HG03558 (cell line): ENCODE data around the gene TOPBP1.

Experiments used
- ATAC-seq: cut with Tn5 transposase; IDR thresholded peaks from one replicate; pipeline ENCODE4 v1.9.1; 2021; ENCODE audit warnings: moderate number of reproducible peaks; ENCODE audit not compliant: unreplicated experiment; ENCODE audit errors: extremely low read depth

TOPBP1 gene

GRCh38 chr3:133620066-133620784 is 41.5 kb downstream of the TOPBP1 start:
- peak; percentile 98 for ATAC-seq

GRCh38 chr3:133611534-133611933 is 50.2 kb downstream of the TOPBP1 start:
- ATAC-seq: no peak

- ATAC-seq: no peak
These were observed 51.7 kb downstream of the TOPBP1 start for GRCh38 chr3:133610031-133610430.

DNA sequence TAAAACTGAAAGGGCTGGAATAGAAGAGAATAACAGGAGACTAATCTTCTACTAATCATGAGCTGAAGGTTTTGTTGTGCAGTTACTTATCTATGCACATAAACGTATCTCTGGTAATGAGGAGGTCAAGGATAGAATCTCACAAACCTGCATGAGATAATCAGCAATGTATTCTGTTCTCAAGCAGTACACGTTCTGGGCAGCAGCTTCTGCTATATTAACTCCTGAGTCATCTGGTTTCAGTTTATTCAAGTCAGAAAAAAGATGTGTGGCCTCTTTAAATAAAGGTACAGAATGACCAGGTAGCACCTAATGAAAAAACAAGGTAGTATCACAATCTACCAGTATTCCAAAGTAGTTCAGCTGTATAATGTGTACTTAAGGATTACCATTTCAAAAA is 53.4 kb downstream of the TOPBP1 start:
- no peak for ATAC-seq

- ATAC-seq: no peak
These were observed 53.9 kb downstream of the TOPBP1 start for GRCh38 chr3:133607816-133608215.

- no peak for ATAC-seq
These were observed 54.8 kb downstream of the TOPBP1 start for GRCh38 chr3:133606902-133607301.

GRCh38 chr3:133606342-133606741 is 55.4 kb downstream of the TOPBP1 start:
- ATAC-seq: no peak

DNA sequence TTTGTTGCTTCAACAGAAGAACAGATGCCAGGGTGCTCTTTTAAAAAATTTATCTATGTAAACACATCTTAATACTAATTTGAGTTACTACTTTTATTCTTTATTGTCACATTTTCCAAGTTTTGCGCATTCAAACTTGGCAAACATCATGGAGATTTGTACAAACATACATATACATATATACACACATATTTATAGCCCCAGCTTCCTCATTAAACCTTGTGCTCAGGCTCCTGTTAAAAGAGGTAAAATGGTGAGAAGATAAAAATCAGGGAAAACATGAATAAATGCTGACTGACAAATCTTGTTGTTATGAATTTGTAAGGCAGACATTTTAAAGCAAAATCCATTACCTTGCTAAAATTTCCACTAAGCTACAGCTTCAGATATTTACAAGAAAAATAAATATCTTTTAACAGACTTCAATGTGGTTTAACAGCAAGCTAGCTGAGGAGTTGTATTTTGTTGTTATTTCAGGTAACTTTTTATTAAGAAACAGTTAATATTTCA is 61.1 kb downstream of the TOPBP1 start:
- ATAC-seq: no peak

DNA sequence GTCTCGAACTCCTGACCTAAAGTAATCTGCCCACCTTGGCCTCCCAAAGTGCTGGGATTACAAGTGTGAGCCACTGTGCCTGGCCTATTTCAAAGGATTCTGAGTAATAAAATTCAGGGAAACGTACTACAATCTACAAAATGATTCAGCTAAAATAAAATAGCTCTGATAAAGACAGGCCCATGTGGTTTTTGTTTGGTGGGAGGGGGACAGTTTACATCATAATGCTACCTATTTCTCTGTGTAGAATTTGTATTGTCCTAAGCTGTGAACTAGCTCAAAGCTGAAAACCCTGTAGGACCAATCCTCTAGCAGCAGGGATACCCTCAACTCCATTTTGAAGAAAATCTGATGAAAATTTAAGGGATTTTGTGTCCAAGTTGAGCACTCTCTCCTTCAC is 62.5 kb downstream of the TOPBP1 start:
- ATAC-seq: no peak

DNA sequence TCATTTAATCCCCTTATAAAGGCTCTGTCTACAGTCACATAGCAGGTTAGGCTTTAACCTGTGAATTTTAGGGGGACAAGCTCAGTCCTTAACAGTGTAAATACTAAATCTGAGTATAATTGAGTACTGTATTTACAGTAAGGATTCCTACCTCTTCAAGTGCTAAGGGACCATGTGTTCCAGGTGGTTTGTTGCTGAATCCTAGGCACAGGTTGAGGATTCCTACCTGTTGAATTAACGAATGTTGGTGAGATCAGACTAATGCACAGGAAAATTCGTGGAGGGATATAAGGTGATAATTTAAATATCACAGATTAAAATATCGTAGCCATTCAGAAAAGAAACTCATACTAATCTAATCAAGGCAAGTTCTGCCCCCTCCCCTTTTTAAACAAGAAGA is 63.3 kb downstream of the TOPBP1 start:
- ATAC-seq: no peak

- no peak for ATAC-seq
These were observed 66.4 kb downstream of the TOPBP1 start for GRCh38 chr3:133595341-133595740.

DNA sequence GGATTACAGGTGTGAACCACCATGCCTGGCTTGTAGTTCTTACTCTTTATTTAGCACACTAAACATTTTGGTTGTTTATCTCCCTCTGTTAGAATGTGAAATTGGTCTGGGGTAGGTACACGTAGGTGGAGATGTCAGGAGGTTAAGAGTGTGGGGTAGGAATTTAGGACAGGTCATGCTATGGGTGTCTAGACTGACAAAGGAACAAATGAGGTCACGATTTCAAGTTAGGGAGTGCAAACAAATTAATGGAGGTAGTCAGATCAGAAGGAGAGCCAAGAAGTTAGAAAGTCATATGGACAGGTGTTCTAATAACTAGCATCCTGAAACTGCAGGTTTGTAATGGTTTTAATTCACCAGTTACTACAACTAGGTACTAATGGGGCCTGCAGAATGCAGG is 68.5 kb downstream of the TOPBP1 start:
- no peak for ATAC-seq

DNA sequence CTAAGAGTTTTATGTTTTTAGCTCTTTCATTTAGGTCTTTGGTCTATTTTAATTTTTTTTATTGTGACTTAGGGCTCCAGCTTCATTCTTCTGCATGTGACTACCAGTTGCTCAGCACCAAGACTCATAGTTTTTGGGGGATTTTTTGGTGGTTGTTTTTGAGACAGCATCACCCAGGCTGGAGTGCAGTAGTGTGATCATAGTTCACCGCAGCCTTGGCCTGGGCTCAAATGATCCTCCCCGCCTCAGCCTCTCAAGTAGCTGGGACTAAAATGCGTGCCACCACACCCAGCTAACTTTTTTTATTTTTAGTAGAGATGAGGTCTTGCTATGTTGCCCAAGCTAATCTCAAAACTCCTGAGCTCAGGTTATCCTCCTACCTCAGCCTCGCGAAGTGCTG is 68.9 kb downstream of the TOPBP1 start:
- no peak for ATAC-seq

- ATAC-seq: no peak
These were observed 70.4 kb downstream of the TOPBP1 start for GRCh38 chr3:133591271-133591742.

DNA sequence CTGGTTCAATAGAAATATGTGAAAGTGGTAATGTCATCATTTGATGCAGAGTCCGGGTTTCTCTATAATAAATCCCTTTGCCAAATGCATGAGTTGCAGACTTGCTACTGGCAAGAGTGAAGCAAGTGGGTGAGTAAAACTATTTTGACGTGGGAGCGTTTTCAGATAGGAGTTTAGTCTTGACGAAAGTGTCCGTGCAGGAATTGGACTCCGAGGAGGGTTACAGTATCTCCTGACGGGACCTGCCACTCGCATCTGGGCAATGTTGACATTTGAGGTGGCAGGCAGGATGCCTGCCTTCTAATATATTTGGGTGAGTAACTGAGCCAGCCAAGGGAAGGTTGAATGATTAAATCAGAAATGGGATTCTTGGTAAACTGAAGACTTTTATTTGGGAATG is 72.2 kb downstream of the TOPBP1 start:
- ATAC-seq: no peak

- ATAC-seq: no peak
These were observed 72.8 kb downstream of the TOPBP1 start for GRCh38 chr3:133588784-133589465.

DNA sequence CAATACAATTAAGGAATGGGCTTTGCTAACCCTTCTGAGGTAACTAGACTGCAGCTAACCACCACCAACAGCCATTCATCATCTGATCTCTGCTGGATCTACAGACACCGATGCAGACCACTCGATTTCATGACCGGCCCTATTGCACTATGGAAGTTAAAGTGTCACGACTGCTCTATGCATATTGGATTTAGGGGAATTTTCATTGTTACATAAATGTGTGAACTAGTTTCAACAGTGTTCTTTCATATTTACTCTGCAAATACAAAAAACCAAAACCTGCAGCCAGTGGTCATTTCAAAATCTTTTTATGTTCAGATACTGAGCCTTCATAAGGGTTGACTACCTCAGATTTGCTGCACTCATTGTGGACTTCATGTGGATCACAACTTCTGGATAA is 73.7 kb downstream of the TOPBP1 start:
- ATAC-seq: no peak

DNA sequence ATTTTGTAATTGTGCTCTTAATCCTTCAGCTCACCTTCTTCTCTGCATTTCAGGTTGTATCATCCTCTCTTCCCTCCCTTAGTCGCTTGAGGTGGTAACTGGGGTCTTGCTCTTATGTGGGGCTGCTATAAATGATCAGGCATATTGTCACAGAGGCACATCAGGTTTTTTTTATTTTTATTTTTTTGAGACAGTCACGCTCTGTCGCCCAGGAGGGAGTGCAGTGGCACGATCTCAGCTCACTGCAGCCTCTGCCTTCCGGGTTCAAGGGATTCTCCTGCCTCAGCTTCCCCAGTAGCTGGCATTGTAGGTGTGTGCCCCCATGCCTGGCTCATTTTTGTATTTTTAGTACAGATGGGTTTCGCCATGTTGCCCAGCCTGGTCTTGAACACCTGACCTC is 78.3 kb downstream of the TOPBP1 start:
- ATAC-seq: no peak

DNA sequence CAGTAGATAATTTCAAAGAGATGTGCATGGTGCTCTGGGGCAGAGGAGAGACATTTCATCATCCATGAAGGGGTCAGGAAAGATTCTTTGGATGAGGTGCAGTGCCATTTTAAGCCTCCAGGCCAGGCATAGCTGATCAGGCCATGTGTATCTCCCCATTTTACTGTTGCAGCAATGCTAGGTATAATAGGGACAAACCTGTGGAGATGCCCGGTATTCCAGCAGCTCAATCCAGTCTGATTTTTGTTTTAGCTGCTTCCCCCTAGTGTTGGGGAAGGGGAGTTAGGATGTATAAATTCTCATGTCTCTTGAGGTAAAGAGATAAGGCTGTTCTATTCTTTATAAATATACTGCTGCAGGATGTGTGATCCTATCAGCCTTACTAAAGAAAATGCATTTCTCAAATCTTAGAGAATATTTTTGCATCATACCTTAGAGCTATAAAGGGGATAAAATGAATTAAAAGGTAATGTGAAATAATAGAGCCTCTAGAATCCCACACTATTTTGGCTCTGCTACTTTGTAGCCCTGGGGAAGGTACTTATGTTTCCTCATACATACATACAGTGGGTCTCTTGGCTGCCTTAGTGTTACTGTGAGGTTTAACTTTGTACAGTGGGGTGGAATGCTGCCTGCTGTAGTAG is 83.1 kb downstream of the TOPBP1 start:
- no peak for ATAC-seq

DNA sequence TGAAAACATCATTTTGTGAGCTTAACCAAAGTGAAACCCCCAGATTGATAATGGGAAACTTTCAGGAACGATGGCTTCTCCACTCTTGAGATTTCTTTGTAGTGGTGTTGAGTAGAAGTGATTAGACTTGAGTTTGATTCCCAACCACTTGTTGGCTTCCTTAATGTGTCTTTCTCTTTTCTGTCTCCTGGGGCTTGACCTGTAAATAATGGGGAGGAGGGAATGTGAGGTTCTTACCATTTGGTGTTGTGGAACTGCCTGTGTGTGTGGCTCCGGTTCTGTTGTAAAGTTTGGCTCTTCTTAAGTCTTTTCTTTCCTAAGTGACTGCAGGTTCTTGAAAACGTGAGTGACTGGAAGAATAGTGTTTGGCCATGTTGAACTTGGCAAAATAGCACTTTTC is 85.6 kb downstream of the TOPBP1 start:
- no peak for ATAC-seq

DNA sequence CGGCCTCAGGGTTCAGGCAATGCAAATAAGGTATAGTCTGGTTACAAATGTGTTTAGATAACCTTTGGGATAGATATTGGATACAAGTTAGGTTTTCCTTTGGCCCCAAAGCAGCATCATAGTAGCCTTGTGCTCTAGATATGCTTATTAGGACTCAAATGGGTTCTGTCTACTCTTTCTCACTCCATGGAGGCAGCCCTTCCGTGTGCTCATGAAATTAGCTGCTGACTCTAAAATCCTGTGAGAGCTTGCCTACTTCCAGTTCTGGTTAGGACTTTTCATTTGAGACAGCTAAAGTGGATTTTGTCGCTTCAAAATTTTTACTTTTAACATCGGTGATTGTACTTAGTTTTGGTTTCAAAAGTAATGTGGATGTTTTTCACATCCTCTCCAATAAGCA is 86.7 kb downstream of the TOPBP1 start:
- ATAC-seq: no peak
